GM12865 (cell line): ENCODE data around the gene PRR19.

Source experiments
- DNase-seq: peaks from one replicate; pipeline ENCODE4 v3.0.0; 2010; ENCODE audit warnings: low read depth
- H3K4me3 ChIP-seq: 2 replicates; pipeline ENCODE4 v1.5.1; 2011; ENCODE audit warnings: mild to moderate bottlenecking, low read depth, low read length, control low read depth
- TF ChIP-seq, protein P1 (sequence below): IDR thresholded peaks from 2 replicates; pipeline ENCODE4 v1.5.1; 2011; ENCODE audit warnings: low read length, control low read depth, low read depth, inconsistent platforms; ENCODE audit not compliant: insufficient read depth; ENCODE audit errors: missing control alignments

Gene PRR19

DNA sequence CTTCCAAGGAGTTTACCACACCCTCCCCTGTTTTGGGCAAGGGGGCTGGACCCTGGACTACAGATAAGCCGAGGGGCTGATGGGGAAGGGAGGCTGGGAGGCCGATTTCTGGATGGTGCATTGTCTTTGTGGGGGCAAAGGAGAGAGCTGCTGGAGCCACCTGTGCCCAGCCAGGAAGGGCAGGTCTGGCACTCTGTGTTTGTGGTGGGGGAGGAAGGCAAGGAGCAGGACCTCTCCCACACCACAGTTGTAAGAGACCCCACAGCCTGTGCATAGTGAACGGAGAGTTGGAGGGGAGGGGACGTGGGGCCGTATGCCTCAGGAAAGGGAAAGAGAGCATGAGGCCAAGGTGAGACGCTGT, 16.0 kb upstream of the PRR19 start:
- no peak for DNase-seq
- TF ChIP-seq, protein P1, sequence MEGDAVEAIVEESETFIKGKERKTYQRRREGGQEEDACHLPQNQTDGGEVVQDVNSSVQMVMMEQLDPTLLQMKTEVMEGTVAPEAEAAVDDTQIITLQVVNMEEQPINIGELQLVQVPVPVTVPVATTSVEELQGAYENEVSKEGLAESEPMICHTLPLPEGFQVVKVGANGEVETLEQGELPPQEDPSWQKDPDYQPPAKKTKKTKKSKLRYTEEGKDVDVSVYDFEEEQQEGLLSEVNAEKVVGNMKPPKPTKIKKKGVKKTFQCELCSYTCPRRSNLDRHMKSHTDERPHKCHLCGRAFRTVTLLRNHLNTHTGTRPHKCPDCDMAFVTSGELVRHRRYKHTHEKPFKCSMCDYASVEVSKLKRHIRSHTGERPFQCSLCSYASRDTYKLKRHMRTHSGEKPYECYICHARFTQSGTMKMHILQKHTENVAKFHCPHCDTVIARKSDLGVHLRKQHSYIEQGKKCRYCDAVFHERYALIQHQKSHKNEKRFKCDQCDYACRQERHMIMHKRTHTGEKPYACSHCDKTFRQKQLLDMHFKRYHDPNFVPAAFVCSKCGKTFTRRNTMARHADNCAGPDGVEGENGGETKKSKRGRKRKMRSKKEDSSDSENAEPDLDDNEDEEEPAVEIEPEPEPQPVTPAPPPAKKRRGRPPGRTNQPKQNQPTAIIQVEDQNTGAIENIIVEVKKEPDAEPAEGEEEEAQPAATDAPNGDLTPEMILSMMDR: no peak
- peak overlapping the region; percentile 91 for H3K4me3 ChIP-seq

GRCh38 chr19:42286349-42287016, 15.4 kb upstream of the PRR19 start:
- TF ChIP-seq, protein P1: no peak
- H3K4me3 ChIP-seq: peak overlapping the region; percentile 91; the same call in 1 of the 2 replicates
- no peak for DNase-seq

- TF ChIP-seq, protein P1: no peak
- H3K4me3 ChIP-seq: no peak overlapping the region
- no peak for DNase-seq
Measured at GRCh38 chr19:42287017-42287826, 14.7 kb upstream of the PRR19 start.

GRCh38 chr19:42287827-42288107, 14.2 kb upstream of the PRR19 start:
- no peak overlapping the region for H3K4me3 ChIP-seq
- DNase-seq: no peak

DNA sequence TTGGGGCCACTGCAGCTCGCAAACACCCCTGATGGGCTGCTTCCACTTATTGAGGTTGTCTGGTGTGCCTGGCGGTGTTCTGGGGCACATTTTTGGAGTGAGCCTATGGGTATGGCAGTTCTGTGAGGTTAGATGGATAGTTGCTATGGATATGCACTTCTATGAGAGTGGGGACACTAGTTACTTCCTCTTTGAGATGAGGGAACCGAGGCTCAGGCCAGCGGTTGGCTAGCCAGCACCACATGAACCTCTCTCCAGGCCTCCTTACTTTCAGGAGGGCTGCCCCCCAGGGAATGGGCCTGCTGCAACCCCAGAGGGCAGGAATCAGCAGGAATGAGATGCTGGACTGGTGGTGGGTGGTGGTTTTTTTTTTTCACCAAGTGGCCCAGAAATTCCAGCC, 13.5 kb upstream of the PRR19 start:
- no peak overlapping the region for H3K4me3 ChIP-seq
- TF ChIP-seq, protein P1: no peak
- DNase-seq: no peak

More at GRCh38 chr19:42287827-42288107, 14.2 kb upstream of the PRR19 start:
- TF ChIP-seq, protein P1: no peak

GRCh38 chr19:42288881-42289555, 12.9 kb upstream of the PRR19 start:
- TF ChIP-seq, protein P1: no peak
- DNase-seq: no peak
- no peak overlapping the region for H3K4me3 ChIP-seq
